Activated naive CD8-positive, alpha-beta T cell treated with anti-CD3 and anti-CD28 coated beads for 36 hours (primary cell): ENCODE measurements around the gene E2F1. TPM values are rescaled to one million over a fixed set of nuclear protein-coding genes. Genes with fewer than 3 reads are reported as not detected.

Experiments used
- DNase-seq: peaks from one replicate; pipeline ENCODE4 v3.0.0; 2021
- H3K27ac Mint-ChIP-seq: one replicate; pipeline ENCODE4 v1.8.0; 2022; ENCODE audit warnings: mild to moderate bottlenecking, moderate library complexity, mixed read lengths
- H3K27me3 Mint-ChIP-seq: one replicate; pipeline ENCODE4 v1.8.0; 2022; ENCODE audit warnings: mild to moderate bottlenecking, mixed read lengths
- H3K36me3 Mint-ChIP-seq: one replicate; pipeline ENCODE4 v1.8.0; 2021; ENCODE audit warnings: mild to moderate bottlenecking, mixed read lengths
- H3K4me1 Mint-ChIP-seq: one replicate; pipeline ENCODE4 v1.8.0; 2021; ENCODE audit warnings: mixed read lengths
- H3K4me3 Mint-ChIP-seq: one replicate; pipeline ENCODE4 v1.8.0; 2022; ENCODE audit warnings: mild to moderate bottlenecking, moderate library complexity, mixed read lengths
- H3K9me3 Mint-ChIP-seq: one replicate; pipeline ENCODE4 v1.8.0; 2022; ENCODE audit warnings: mixed read lengths
- total RNA-seq, 2 experiments: library from RNA; stranded (reverse); gene quantifications; one replicate each; pipeline ENCODE4 v1.2.3, GENCODE V29; 2021

E2F1 gene, protein sequence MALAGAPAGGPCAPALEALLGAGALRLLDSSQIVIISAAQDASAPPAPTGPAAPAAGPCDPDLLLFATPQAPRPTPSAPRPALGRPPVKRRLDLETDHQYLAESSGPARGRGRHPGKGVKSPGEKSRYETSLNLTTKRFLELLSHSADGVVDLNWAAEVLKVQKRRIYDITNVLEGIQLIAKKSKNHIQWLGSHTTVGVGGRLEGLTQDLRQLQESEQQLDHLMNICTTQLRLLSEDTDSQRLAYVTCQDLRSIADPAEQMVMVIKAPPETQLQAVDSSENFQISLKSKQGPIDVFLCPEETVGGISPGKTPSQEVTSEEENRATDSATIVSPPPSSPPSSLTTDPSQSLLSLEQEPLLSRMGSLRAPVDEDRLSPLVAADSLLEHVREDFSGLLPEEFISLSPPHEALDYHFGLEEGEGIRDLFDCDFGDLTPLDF
- total RNA-seq: 10 to 100 TPM; 76.1 to 79.6 TPM

DNA sequence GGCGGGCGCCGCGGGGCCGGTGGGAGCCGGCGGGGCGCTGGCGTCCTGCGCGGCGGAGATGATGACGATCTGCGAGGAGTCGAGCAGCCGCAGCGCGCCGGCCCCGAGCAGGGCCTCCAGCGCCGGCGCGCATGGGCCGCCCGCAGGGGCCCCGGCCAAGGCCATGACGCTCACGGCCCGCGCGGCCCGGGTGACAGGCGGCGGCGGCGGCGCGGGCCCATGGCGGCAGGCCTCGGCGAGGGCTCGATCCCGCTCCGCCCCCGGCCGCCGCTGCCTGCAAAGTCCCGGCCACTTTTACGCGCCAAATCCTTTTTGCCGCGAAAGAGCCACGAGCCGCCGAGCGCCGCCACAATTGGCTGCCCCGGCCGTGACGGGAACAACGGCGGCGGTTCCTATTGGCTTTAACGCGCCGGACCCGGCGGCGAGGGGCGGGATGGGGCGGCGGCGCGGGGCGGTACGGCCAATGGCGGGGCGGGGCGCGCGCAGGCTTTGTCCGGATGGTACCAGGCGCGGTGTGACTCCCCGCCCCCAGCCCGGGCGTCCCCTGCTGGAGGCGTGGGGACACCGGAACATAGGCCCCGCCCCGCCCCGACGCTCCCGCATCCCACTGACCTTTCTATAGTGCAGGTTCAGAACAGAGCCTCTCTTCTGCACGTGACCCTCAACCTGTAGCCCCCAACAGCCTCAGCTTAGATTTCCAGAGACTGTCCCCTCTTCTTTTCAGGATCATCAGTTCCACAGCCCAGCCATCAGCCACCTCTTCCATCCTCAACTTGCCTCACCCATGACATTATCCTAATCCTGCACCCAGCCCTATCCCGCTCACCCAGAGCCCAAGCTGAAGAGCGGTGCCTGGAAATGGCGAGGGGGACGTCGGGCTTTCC, at the start of gene E2F1:
E2F1 (minus strand) TSS at position 286 of the 884 bp plus-strand sequence; CDS start at position 165, 121 bp downstream.
- Mint-ChIP-seq H3K4me1 (peaks cover 65% of the 10 kb centered on the region), H3K9me3 (no peaks in the 10 kb centered on the region), H3K27me3 (no peaks in the 10 kb centered on the region), H3K27ac (peak within 1 kb of the TSS; percentile 85), H3K36me3 (peaks cover 31% of the 10 kb centered on the region), H3K4me3 (peak within 1 kb of the TSS; percentile 93)
- peak; percentile 99 for DNase-seq

GRCh38 chr20:33733654-33734576, 47.7 kb upstream of the E2F1 start:
- peak overlapping the region; percentile 5 for H3K27ac Mint-ChIP-seq
- no peaks in the 10 kb centered on the region for H3K27me3 Mint-ChIP-seq
- peaks cover 19% of the 10 kb centered on the region for H3K36me3 Mint-ChIP-seq
- H3K4me1 Mint-ChIP-seq: peaks cover 20% of the 10 kb centered on the region
- DNase-seq: no peak
- peaks cover 16% of the 10 kb centered on the region for H3K9me3 Mint-ChIP-seq
- peak overlapping the region; percentile 19 for H3K4me3 Mint-ChIP-seq

- Mint-ChIP-seq H3K27me3 (no peaks in the 10 kb centered on the region), H3K9me3 (peaks cover 13% of the 10 kb centered on the region), H3K4me1 (peaks cover 20% of the 10 kb centered on the region), H3K36me3 (peaks cover 14% of the 10 kb centered on the region), H3K4me3 (peak overlapping the region; percentile 85), H3K27ac (peak overlapping the region; percentile 81)
- no peak for DNase-seq
Measured at GRCh38 chr20:33732166-33732970, 46.2 kb upstream of the E2F1 start.

- Mint-ChIP-seq H3K4me1 (peaks cover 20% of the 10 kb centered on the region), H3K27me3 (no peaks in the 10 kb centered on the region), H3K27ac (peak within 1 kb of the TSS; percentile 92), H3K36me3 (peaks cover 10% of the 10 kb centered on the region), H3K9me3 (peaks cover 9% of the 10 kb centered on the region), H3K4me3 (peak within 1 kb of the TSS; percentile 85)
- peak; percentile 93 for DNase-seq
Measured at GRCh38 chr20:33731693-33732165, 45.5 kb upstream of the E2F1 start, which contains the start of gene ZNF341. Gene ZNF341 (plus strand): TSS chr20:33731996. CDS start chr20:33732022, 26 bp downstream.

GRCh38 chr20:33730946-33731692, 44.9 kb upstream of the E2F1 start:
- Mint-ChIP-seq H3K4me3 (peak overlapping the region; percentile 83), H3K27me3 (no peaks in the 10 kb centered on the region), H3K36me3 (peaks cover 4% of the 10 kb centered on the region), H3K4me1 (peaks cover 20% of the 10 kb centered on the region), H3K9me3 (peaks cover 4% of the 10 kb centered on the region), H3K27ac (peak overlapping the region; percentile 92)
- DNase-seq: no peak

- no peak overlapping the region for H3K4me3 Mint-ChIP-seq
- H3K27ac Mint-ChIP-seq: no peak overlapping the region
- H3K36me3 Mint-ChIP-seq: no peaks in the 10 kb centered on the region
- no peaks in the 10 kb centered on the region for H3K9me3 Mint-ChIP-seq
- no peaks in the 10 kb centered on the region for H3K27me3 Mint-ChIP-seq
- no peak for DNase-seq
- H3K4me1 Mint-ChIP-seq: peaks cover 17% of the 10 kb centered on the region
Measured at GRCh38 chr20:33729101-33729500, 42.9 kb upstream of the E2F1 start.

- no peaks in the 10 kb centered on the region for H3K27me3 Mint-ChIP-seq
- H3K36me3 Mint-ChIP-seq: no peaks in the 10 kb centered on the region
- H3K27ac Mint-ChIP-seq: no peak overlapping the region
- H3K9me3 Mint-ChIP-seq: no peaks in the 10 kb centered on the region
- peaks cover 12% of the 10 kb centered on the region for H3K4me1 Mint-ChIP-seq
- H3K4me3 Mint-ChIP-seq: no peak overlapping the region
- no peak for DNase-seq
Measured at GRCh38 chr20:33728463-33728862, 42.3 kb upstream of the E2F1 start.

- Mint-ChIP-seq H3K27me3 (no peaks in the 10 kb centered on the region), H3K9me3 (no peaks in the 10 kb centered on the region), H3K27ac (no peak overlapping the region), H3K36me3 (no peaks in the 10 kb centered on the region), H3K4me3 (no peak overlapping the region), H3K4me1 (peaks cover 8% of the 10 kb centered on the region)
- DNase-seq: no peak
Measured at GRCh38 chr20:33727806-33728205, 41.6 kb upstream of the E2F1 start.

GRCh38 chr20:33727115-33727479, 40.9 kb upstream of the E2F1 start:
- H3K36me3 Mint-ChIP-seq: no peaks in the 10 kb centered on the region
- H3K27ac Mint-ChIP-seq: no peak overlapping the region
- no peaks in the 10 kb centered on the region for H3K9me3 Mint-ChIP-seq
- DNase-seq: no peak
- no peaks in the 10 kb centered on the region for H3K27me3 Mint-ChIP-seq
- no peak overlapping the region for H3K4me3 Mint-ChIP-seq
- H3K4me1 Mint-ChIP-seq: peaks cover 4% of the 10 kb centered on the region

- no peak for DNase-seq
- Mint-ChIP-seq H3K36me3 (no peaks in the 10 kb centered on the region), H3K4me1 (no peaks in the 10 kb centered on the region), H3K9me3 (no peaks in the 10 kb centered on the region), H3K4me3 (no peak overlapping the region), H3K27me3 (no peaks in the 10 kb centered on the region), H3K27ac (no peak overlapping the region)
Measured at GRCh38 chr20:33725607-33726264, 39.6 kb upstream of the E2F1 start.

- H3K4me3 Mint-ChIP-seq: no peak overlapping the region
- H3K27ac Mint-ChIP-seq: no peak overlapping the region
- peaks cover 3% of the 10 kb centered on the region for H3K4me1 Mint-ChIP-seq
- H3K27me3 Mint-ChIP-seq: no peaks in the 10 kb centered on the region
- no peaks in the 10 kb centered on the region for H3K9me3 Mint-ChIP-seq
- DNase-seq: no peak
- H3K36me3 Mint-ChIP-seq: no peaks in the 10 kb centered on the region
Measured at GRCh38 chr20:33724439-33725094, 38.4 kb upstream of the E2F1 start.

- no peaks in the 10 kb centered on the region for H3K9me3 Mint-ChIP-seq
- no peak overlapping the region for H3K4me3 Mint-ChIP-seq
- H3K4me1 Mint-ChIP-seq: peaks cover 7% of the 10 kb centered on the region
- no peak for DNase-seq
- no peaks in the 10 kb centered on the region for H3K36me3 Mint-ChIP-seq
- no peak overlapping the region for H3K27ac Mint-ChIP-seq
- no peaks in the 10 kb centered on the region for H3K27me3 Mint-ChIP-seq
Measured at GRCh38 chr20:33721391-33722140, 35.4 kb upstream of the E2F1 start.
